Immature natural killer cell (primary cell): ENCODE data around the gene ZIK1. TPM values are rescaled to one million over a fixed set of nuclear protein-coding genes. Genes with fewer than 3 reads are reported as not detected.

ENCODE experiments used
- DNase-seq, 3 donors: peaks; one replicate each; pipeline ENCODE4 v3.0.0; 2022; ENCODE audit warnings: mixed read lengths in 1 of 3
- H3K27ac Mint-ChIP-seq, 6 donors: one replicate each; pipeline ENCODE4 v1.8.0; 2020; ENCODE audit warnings: mixed read lengths in 6 of 6, mild to moderate bottlenecking in 5 of 6, inconsistent platforms in 4 of 6, moderate library complexity in 3 of 6
- H3K27me3 Mint-ChIP-seq, 3 donors: one replicate each; pipeline ENCODE4 v1.8.0; 2020 to 2021; ENCODE audit warnings: low read depth in 3 of 3, mild to moderate bottlenecking in 3 of 3, mixed read lengths in 3 of 3, moderate library complexity in 3 of 3, inconsistent platforms in 1 of 3
- H3K36me3 Mint-ChIP-seq, 3 donors: one replicate each; pipeline ENCODE4 v1.8.0; 2020; ENCODE audit warnings: mixed read lengths in 3 of 3, inconsistent platforms in 2 of 3, mild to moderate bottlenecking in 2 of 3
- H3K4me1 Mint-ChIP-seq, 2 donors: one replicate each; pipeline ENCODE4 v1.8.0; 2020; ENCODE audit warnings: inconsistent platforms in 2 of 2, mild to moderate bottlenecking in 2 of 2, mixed read lengths in 2 of 2, moderate library complexity in 1 of 2
- H3K4me3 Mint-ChIP-seq, 5 donors: one replicate each; pipeline ENCODE4 v1.8.0; 2020; ENCODE audit warnings: mild to moderate bottlenecking in 5 of 5, mixed read lengths in 5 of 5, inconsistent platforms in 3 of 5, moderate library complexity in 3 of 5
- H3K9me3 Mint-ChIP-seq, 6 donors: one replicate each; pipeline ENCODE4 v1.8.0; 2020; ENCODE audit warnings: mild to moderate bottlenecking in 6 of 6, mixed read lengths in 6 of 6, inconsistent platforms in 4 of 6, moderate library complexity in 3 of 6
- polyA plus RNA-seq, 3 donors: library from polyadenylated mRNA; unstranded; fragments of 300-500 nt; fragmentation: Illumina TruSeq; gene quantifications; one replicate each; pipeline ENCODE4 v1.2.3, GENCODE V29; 2021

ZIK1 gene
- polyA plus RNA-seq, 3 donors from 2014 or later, result 4.0 to 8.9 (median 5.5) TPM

- Mint-ChIP-seq H3K4me3 (no peak overlapping the region), H3K9me3 (peaks cover 44 to 95% (median 85%) of the 10 kb centered on the region in 6 donors), H3K36me3 (peaks cover 58 to 65% (median 63%) of the 10 kb centered on the region in 3 donors), H3K27ac (no peak overlapping the region), H3K4me1 (peaks cover 1 to 14% of the 10 kb centered on the region in 2 donors), H3K27me3 (peaks cover 0 to 8% (median 2%) of the 10 kb centered on the region in 3 donors)
- no peak for DNase-seq
These were observed 39.1 kb downstream of the ZIK1 start for GRCh38 chr19:57623091-57623490.

GRCh38 chr19:57632987-57633831 lies 49.3 kb downstream of the ZIK1 start, which contains the start of gene ZNF211:
Gene ZNF211 (plus strand): TSS chr19:57633168. CDS start chr19:57633347, 179 bp downstream.
- peak within 1 kb of the TSS; percentile 82 to 93 (median 88) for H3K27ac Mint-ChIP-seq
- H3K36me3 Mint-ChIP-seq, result peaks cover 35 to 51% (median 40%) of the 10 kb centered on the region in 3 donors
- DNase-seq, result peak; percentile 86 to 89 (median 88)
- H3K27me3 Mint-ChIP-seq, result peaks cover 1 to 5% (median 4%) of the 10 kb centered on the region in 3 donors
- H3K4me3 Mint-ChIP-seq, result peak within 1 kb of the TSS; percentile 93 to 95 (median 94)
- H3K9me3 Mint-ChIP-seq, result peaks cover 20 to 35% (median 31%) of the 10 kb centered on the region in 6 donors
- H3K4me1 Mint-ChIP-seq, result peaks cover 28 to 47% of the 10 kb centered on the region in 2 donors

- Mint-ChIP-seq H3K27me3 (peaks cover 1 to 7% (median 4%) of the 10 kb centered on the region in 3 donors), H3K27ac (peak overlapping the region; percentile 82 to 93 (median 88)), H3K4me3 (peak overlapping the region; percentile 93 to 95 (median 94)), H3K4me1 (peaks cover 28 to 47% of the 10 kb centered on the region in 2 donors), H3K36me3 (peaks cover 41 to 56% (median 46%) of the 10 kb centered on the region in 3 donors), H3K9me3 (peaks cover 25 to 35% (median 32%) of the 10 kb centered on the region in 6 donors)
- no peak for DNase-seq
These were observed 49.8 kb downstream of the ZIK1 start for GRCh38 chr19:57633832-57634131.

- no peak for DNase-seq
- no peak overlapping the region for H3K27ac Mint-ChIP-seq
- peaks cover 0 to 12% (median 7%) of the 10 kb centered on the region in 3 donors for H3K27me3 Mint-ChIP-seq
- peaks cover 69 to 87% (median 82%) of the 10 kb centered on the region in 3 donors for H3K36me3 Mint-ChIP-seq
- H3K9me3 Mint-ChIP-seq, result peaks cover 40 to 66% (median 62%) of the 10 kb centered on the region in 6 donors
- H3K4me3 Mint-ChIP-seq, result no peak overlapping the region
- H3K4me1 Mint-ChIP-seq, result peaks cover 30 to 43% of the 10 kb centered on the region in 2 donors
These were observed 53.4 kb downstream of the ZIK1 start for GRCh38 chr19:57637379-57637778.

- H3K4me1 Mint-ChIP-seq, result peaks cover 3 to 4% of the 10 kb centered on the region in 2 donors
- peaks cover 40 to 96% (median 89%) of the 10 kb centered on the region in 6 donors for H3K9me3 Mint-ChIP-seq
- no peak overlapping the region for H3K4me3 Mint-ChIP-seq
- no peak for DNase-seq
- peaks cover 2 to 10% (median 3%) of the 10 kb centered on the region in 3 donors for H3K27me3 Mint-ChIP-seq
- H3K36me3 Mint-ChIP-seq, result peaks cover 62 to 75% (median 67%) of the 10 kb centered on the region in 3 donors
- peak overlapping the region in 1 of 6 donors; percentile 12 for H3K27ac Mint-ChIP-seq
These were observed 57.8 kb downstream of the ZIK1 start for GRCh38 chr19:57641715-57642234.

GRCh38 chr19:57642396-57643046 lies 58.6 kb downstream of the ZIK1 start:
- H3K4me3 Mint-ChIP-seq, result no peak overlapping the region
- H3K36me3 Mint-ChIP-seq, result peaks cover 54 to 68% (median 59%) of the 10 kb centered on the region in 3 donors
- H3K9me3 Mint-ChIP-seq, result peaks cover 43 to 96% (median 87%) of the 10 kb centered on the region in 6 donors
- peaks cover 2 to 10% (median 3%) of the 10 kb centered on the region in 3 donors for H3K27me3 Mint-ChIP-seq
- no peak overlapping the region for H3K27ac Mint-ChIP-seq
- peaks cover 3 to 4% of the 10 kb centered on the region in 2 donors for H3K4me1 Mint-ChIP-seq
- DNase-seq, result no peak

Other genes with a start within 250 kb of the ZIK1 start
- gene ZNF304, start 232.9 kb upstream of the ZIK1 start, polyA plus RNA-seq, result 1 to 10 TPM; 1.2 to 3.7 (median 2.0) TPM
- 10 to 100 TPM; 22.4 to 33.6 (median 30.9) TPM for gene TRAPPC2B, start 220.6 kb upstream of the ZIK1 start, polyA plus RNA-seq
- gene ZNF547, start 220.6 kb upstream of the ZIK1 start, polyA plus RNA-seq, result 1 to 10 TPM in 1 of 3 donors, under 1 TPM in 2; 0.54 to 2.1 (median 0.61) TPM
- 10 to 100 TPM; 13.4 to 16.1 (median 15.9) TPM for gene ZNF548, start 194.3 kb upstream of the ZIK1 start, polyA plus RNA-seq
- gene ZNF17, start 173.0 kb upstream of the ZIK1 start, polyA plus RNA-seq, result 1 to 10 TPM; 4.2 to 5.4 (median 4.3) TPM
- gene ZNF749, start 148.8 kb upstream of the ZIK1 start, polyA plus RNA-seq, result 10 to 100 TPM in 2 of 3 donors, 1 to 10 TPM in 1; 4.1 to 41.0 (median 27.0) TPM
- gene VN1R1, start 127.0 kb upstream of the ZIK1 start, polyA plus RNA-seq, result not detected
- gene ZNF772, start 106.6 kb upstream of the ZIK1 start, polyA plus RNA-seq, result 1 to 10 TPM in 2 of 3 donors, not detected in 1; 2.2 to 2.3 TPM
- 1 to 10 TPM; 1.4 to 5.8 (median 2.1) TPM for gene ZNF419, start 96.4 kb upstream of the ZIK1 start, polyA plus RNA-seq
- 10 to 100 TPM in 1 of 3 donors, 1 to 10 TPM in 2; 3.1 to 14.1 (median 3.3) TPM for gene ZNF773, start 84.2 kb upstream of the ZIK1 start, polyA plus RNA-seq
- 1 to 10 TPM; 3.1 to 7.1 (median 6.9) TPM for gene ZNF549, start 56.8 kb upstream of the ZIK1 start, polyA plus RNA-seq
- 1 to 10 TPM; 1.5 to 7.9 (median 5.3) TPM for gene ZNF550, start 24.3 kb upstream of the ZIK1 start, polyA plus RNA-seq
- gene ZNF416, start 5.2 kb upstream of the ZIK1 start, polyA plus RNA-seq, result 1 to 10 TPM; 3.2 to 6.2 (median 4.1) TPM
- gene ZNF530, start 15.7 kb downstream of the ZIK1 start, polyA plus RNA-seq, result 1 to 10 TPM; 2.9 to 8.0 (median 5.2) TPM
- 10 to 100 TPM; 12.8 to 13.9 (median 13.1) TPM for gene ZNF134, start 30.1 kb downstream of the ZIK1 start, polyA plus RNA-seq
- 10 to 100 TPM; 10.2 to 26.4 (median 20.5) TPM for gene ZNF211, start 49.0 kb downstream of the ZIK1 start, polyA plus RNA-seq
- gene ZSCAN4, start 84.8 kb downstream of the ZIK1 start, polyA plus RNA-seq, result under 1 TPM in 1 of 3 donors, not detected in 2; 0.27 TPM
- 1 to 10 TPM; 5.6 to 6.9 (median 6.0) TPM for gene ZNF551, start 97.8 kb downstream of the ZIK1 start, polyA plus RNA-seq
- gene ZNF154, start 125.1 kb downstream of the ZIK1 start, polyA plus RNA-seq, result 1 to 10 TPM; 1.6 to 4.2 (median 3.2) TPM
- gene ZNF671, start 143.5 kb downstream of the ZIK1 start, polyA plus RNA-seq, result 10 to 100 TPM; 13.5 to 21.8 (median 18.0) TPM
- gene ZNF776, start 162.7 kb downstream of the ZIK1 start, polyA plus RNA-seq, result 1 to 10 TPM; 5.0 to 7.3 (median 5.9) TPM
- gene ZNF586, start 185.5 kb downstream of the ZIK1 start, polyA plus RNA-seq, result 10 to 100 TPM in 2 of 3 donors, 1 to 10 TPM in 1; 8.1 to 14.6 (median 10.4) TPM
- gene ZNF552, start 230.8 kb downstream of the ZIK1 start, polyA plus RNA-seq, result 1 to 10 TPM; 4.4 to 6.7 (median 5.2) TPM
- gene ZNF587B, start 246.2 kb downstream of the ZIK1 start, polyA plus RNA-seq, result 1 to 10 TPM in 2 of 3 donors, not detected in 1; 1.3 to 1.4 TPM